Measurements from ENCODE around the gene HOXA13. TPM values are rescaled to one million over a fixed set of nuclear protein-coding genes. Genes with fewer than 3 reads are reported as not detected.

Gene HOXA13
- total RNA-seq, 1 donor from 2014 or later: not detected

DNA sequence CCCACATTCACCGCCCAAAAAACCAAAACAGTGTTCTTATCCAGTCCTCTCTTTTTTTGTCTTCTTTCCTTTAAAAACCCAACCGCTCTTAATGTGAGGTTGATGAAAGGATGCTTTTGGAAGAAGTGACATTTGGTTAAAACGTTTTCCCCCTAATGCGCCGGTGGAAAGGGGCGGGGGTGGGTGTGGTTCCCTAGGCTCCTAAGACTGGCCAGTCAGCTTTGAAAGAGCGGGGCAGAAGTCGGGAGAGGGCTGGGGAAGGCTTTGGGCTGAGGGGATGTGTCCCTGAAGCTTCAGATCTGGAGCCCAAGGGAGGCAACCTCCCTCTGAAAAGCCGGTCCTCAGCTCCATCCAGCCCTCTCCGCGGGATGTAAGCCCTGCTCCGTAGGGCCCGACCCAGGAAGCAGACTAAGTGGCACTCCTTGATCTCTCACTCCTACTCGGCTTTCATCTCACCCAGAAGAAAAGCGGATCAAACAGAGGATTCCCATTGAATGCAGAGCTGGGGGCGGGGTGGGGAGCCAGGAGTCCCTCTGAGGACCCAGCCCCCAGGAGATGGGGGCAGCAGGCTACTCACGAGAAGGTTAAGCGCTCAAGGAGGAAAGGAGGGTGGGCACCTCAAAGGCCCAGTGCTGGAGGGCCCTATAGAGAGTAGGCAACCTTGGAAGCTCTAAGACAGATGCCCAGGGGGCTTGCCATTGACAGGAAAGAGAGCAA, 40.3 kb upstream of the HOXA13 start:
- DNase-seq (ENCODE audit: low spot score): no peak
- H3K36me3 Mint-ChIP-seq (ENCODE audit: low read depth, unreplicated experiment): peaks cover 3% of the 10 kb centered on the region
- peaks cover 21% of the 10 kb centered on the region for H3K4me1 Mint-ChIP-seq (ENCODE audit: unreplicated experiment)
- peaks cover 59% of the 10 kb centered on the region for H3K27me3 Mint-ChIP-seq (ENCODE audit: unreplicated experiment)
- TF ChIP-seq, protein P1, sequence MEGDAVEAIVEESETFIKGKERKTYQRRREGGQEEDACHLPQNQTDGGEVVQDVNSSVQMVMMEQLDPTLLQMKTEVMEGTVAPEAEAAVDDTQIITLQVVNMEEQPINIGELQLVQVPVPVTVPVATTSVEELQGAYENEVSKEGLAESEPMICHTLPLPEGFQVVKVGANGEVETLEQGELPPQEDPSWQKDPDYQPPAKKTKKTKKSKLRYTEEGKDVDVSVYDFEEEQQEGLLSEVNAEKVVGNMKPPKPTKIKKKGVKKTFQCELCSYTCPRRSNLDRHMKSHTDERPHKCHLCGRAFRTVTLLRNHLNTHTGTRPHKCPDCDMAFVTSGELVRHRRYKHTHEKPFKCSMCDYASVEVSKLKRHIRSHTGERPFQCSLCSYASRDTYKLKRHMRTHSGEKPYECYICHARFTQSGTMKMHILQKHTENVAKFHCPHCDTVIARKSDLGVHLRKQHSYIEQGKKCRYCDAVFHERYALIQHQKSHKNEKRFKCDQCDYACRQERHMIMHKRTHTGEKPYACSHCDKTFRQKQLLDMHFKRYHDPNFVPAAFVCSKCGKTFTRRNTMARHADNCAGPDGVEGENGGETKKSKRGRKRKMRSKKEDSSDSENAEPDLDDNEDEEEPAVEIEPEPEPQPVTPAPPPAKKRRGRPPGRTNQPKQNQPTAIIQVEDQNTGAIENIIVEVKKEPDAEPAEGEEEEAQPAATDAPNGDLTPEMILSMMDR (IDR thresholded peaks at IDR 0.05; ENCODE audit: unreplicated experiment): no peak
- no peak overlapping the region for H3K27ac Mint-ChIP-seq (ENCODE audit: unreplicated experiment)
- peak overlapping the region; percentile 69 for H3K4me3 Mint-ChIP-seq (ENCODE audit: unreplicated experiment)
- H3K9me3 Mint-ChIP-seq (ENCODE audit: unreplicated experiment): peaks cover 4% of the 10 kb centered on the region

DNA sequence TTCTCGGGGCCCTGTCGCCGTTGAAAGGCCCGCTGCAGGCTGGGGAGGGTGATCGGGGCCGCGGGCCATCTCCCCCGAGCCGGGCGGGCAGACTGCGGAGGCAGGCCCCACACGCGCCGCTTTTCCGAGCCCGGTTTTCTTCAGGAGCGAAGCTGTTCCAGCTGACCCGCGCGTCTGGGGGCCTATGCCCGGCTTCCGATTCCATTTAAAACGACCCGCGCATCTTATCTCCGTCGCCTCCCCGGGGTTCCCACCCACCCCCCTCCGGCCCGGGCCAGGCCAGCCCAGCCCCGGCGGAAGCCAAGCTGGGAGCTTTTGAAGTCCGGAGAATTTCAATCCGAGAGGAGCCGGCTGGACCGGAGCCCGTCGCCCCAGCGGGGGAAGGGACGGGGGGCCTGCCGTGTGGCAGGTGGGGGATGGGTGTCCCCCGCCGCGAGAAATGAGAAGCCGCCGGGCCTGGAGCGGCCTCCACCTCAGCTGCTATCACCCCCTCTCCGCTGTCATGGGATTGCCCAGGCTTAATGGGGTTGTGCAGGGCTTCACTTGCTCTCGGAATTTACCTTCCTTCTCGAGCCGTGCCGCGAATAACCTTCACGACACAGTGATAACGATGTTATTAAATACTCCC, 39.6 kb upstream of the HOXA13 start:
- Mint-ChIP-seq H3K36me3 (ENCODE audit: low read depth, unreplicated experiment) (peaks cover 3% of the 10 kb centered on the region), H3K9me3 (ENCODE audit: unreplicated experiment) (peaks cover 4% of the 10 kb centered on the region), H3K4me3 (ENCODE audit: unreplicated experiment) (peak overlapping the region; percentile 69), H3K27ac (ENCODE audit: unreplicated experiment) (no peak overlapping the region), H3K27me3 (ENCODE audit: unreplicated experiment) (peaks cover 54% of the 10 kb centered on the region), H3K4me1 (ENCODE audit: unreplicated experiment) (peaks cover 21% of the 10 kb centered on the region)
- DNase-seq (ENCODE audit: low spot score): no peak
- TF ChIP-seq, protein P1 (IDR thresholded peaks at IDR 0.05; ENCODE audit: unreplicated experiment): no peak

DNA sequence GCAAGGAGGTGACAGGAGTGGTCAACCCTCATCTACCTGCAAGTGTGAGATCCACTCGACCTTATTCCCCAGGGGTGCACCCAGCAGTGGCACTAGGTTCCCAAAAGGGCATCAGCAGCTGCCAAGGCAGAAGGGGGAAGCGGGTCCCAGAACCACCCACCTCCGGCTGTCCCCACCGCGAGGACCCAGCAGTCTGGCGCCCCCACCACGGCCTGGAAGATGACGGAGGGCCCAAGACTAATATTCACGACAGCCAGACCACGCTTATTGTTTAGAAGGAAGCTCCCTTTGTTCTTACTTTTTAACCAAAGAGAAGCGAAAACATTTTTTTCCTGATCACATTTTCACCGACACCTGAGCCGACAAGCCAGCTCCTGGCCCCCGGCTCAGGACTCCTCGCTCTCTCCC, 39.1 kb upstream of the HOXA13 start:
- H3K27me3 Mint-ChIP-seq (ENCODE audit: unreplicated experiment): peaks cover 52% of the 10 kb centered on the region
- no peak overlapping the region for H3K4me3 Mint-ChIP-seq (ENCODE audit: unreplicated experiment)
- peaks cover 4% of the 10 kb centered on the region for H3K9me3 Mint-ChIP-seq (ENCODE audit: unreplicated experiment)
- TF ChIP-seq, protein P1 (IDR thresholded peaks at IDR 0.05; ENCODE audit: unreplicated experiment): no peak
- no peak for DNase-seq (ENCODE audit: low spot score)
- peaks cover 3% of the 10 kb centered on the region for H3K36me3 Mint-ChIP-seq (ENCODE audit: low read depth, unreplicated experiment)
- H3K27ac Mint-ChIP-seq (ENCODE audit: unreplicated experiment): no peak overlapping the region
- peaks cover 21% of the 10 kb centered on the region for H3K4me1 Mint-ChIP-seq (ENCODE audit: unreplicated experiment)

DNA sequence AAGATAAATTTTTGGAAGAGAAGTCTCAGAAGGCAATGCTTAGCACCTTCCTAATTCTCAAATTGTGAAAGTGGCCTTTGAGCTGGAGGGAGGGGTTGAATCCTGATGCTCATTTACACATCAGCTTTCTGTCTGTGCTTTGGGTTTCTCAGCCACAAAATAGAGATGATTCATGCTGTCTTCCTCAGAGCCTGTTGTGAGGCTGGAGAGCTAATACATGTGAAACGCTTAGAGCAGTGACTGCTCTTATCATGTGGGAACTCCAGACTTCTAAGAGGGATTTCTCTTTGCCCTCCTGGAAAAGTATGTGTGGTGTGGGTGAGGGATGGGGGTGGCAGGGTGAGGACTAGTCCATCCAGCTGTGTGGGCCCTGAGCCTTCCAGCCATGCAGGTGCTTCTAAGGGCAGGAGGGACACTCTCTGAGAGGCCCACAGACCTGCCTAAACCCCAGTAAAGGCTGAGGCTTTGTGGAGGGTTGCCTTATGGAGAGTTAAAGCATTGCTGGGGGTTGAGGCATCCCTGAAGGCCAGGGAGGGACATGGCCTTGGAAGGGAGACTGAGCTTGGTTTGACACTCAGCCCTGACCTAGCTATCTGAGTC, 37.9 kb upstream of the HOXA13 start:
- H3K27me3 Mint-ChIP-seq (ENCODE audit: unreplicated experiment): peaks cover 47% of the 10 kb centered on the region
- no peak overlapping the region for H3K27ac Mint-ChIP-seq (ENCODE audit: unreplicated experiment)
- TF ChIP-seq, protein P1 (IDR thresholded peaks at IDR 0.05; ENCODE audit: unreplicated experiment): no peak
- DNase-seq (ENCODE audit: low spot score): no peak
- H3K4me1 Mint-ChIP-seq (ENCODE audit: unreplicated experiment): peaks cover 16% of the 10 kb centered on the region
- no peak overlapping the region for H3K4me3 Mint-ChIP-seq (ENCODE audit: unreplicated experiment)
- H3K9me3 Mint-ChIP-seq (ENCODE audit: unreplicated experiment): peaks cover 4% of the 10 kb centered on the region
- H3K36me3 Mint-ChIP-seq (ENCODE audit: low read depth, unreplicated experiment): peaks cover 3% of the 10 kb centered on the region
